ENCODE results near the gene NT5DC4.

Gene NT5DC4

GRCh38 chr2:112724591-112725525 lies 4.0 kb downstream of the NT5DC4 start:
- DNase-seq, result no peak

GRCh38 chr2:112725545-112726457 lies 5.0 kb downstream of the NT5DC4 start:
- DNase-seq, result no peak

- DNase-seq, result peak; percentile 33
These were observed 5.8 kb downstream of the NT5DC4 start for GRCh38 chr2:112726487-112727190.

- DNase-seq, result no peak
These were observed 6.6 kb downstream of the NT5DC4 start for GRCh38 chr2:112727276-112728028.

- DNase-seq, result no peak
These were observed 7.2 kb downstream of the NT5DC4 start for GRCh38 chr2:112728029-112728362.

GRCh38 chr2:112728378-112729175 lies 7.8 kb downstream of the NT5DC4 start:
- no peak for DNase-seq

GRCh38 chr2:112730216-112730615 lies 9.4 kb downstream of the NT5DC4 start:
- no peak for DNase-seq

- DNase-seq, result no peak
These were observed 10.0 kb downstream of the NT5DC4 start for GRCh38 chr2:112730791-112731190.

GRCh38 chr2:112731479-112731878 lies 10.7 kb downstream of the NT5DC4 start:
- no peak for DNase-seq

- no peak for DNase-seq
These were observed 12.6 kb downstream of the NT5DC4 start for GRCh38 chr2:112733456-112733855.

- no peak for DNase-seq
These were observed 13.1 kb downstream of the NT5DC4 start for GRCh38 chr2:112733871-112734270.

- no peak for DNase-seq
These were observed 16.9 kb downstream of the NT5DC4 start for GRCh38 chr2:112737542-112738232.

GRCh38 chr2:112740527-112740926 lies 19.7 kb downstream of the NT5DC4 start:
- no peak for DNase-seq

- peak; percentile 3 for DNase-seq
These were observed 29.1 kb downstream of the NT5DC4 start for GRCh38 chr2:112749755-112750559.

GRCh38 chr2:112750560-112750843 lies 29.7 kb downstream of the NT5DC4 start:
- DNase-seq, result no peak

- no peak for DNase-seq
These were observed 30.8 kb downstream of the NT5DC4 start for GRCh38 chr2:112751451-112752197.

GRCh38 chr2:112752667-112753066 lies 31.8 kb downstream of the NT5DC4 start:
- no peak for DNase-seq

GRCh38 chr2:112754564-112754963 lies 33.7 kb downstream of the NT5DC4 start:
- DNase-seq, result no peak

- no peak for DNase-seq
These were observed 34.6 kb downstream of the NT5DC4 start for GRCh38 chr2:112755444-112755843.

All from NCI-H1417 treated with DMSO at 0.1 percent for 48 hours (cell line).